ENCODE data around the gene DCUN1D1.

Gene DCUN1D1

GRCh38 chr3:182936239-182936917 lies 44.0 kb downstream of the DCUN1D1 start:
- no peak for DNase-seq (ENCODE audit: low read depth in 2 of 2)

- DNase-seq (ENCODE audit: low read depth in 2 of 2) = no peak
These were observed 44.5 kb downstream of the DCUN1D1 start for GRCh38 chr3:182935803-182936202.

GRCh38 chr3:182925944-182926337 lies 54.4 kb downstream of the DCUN1D1 start:
- DNase-seq (ENCODE audit: low read depth in 2 of 2) = no peak

- no peak for DNase-seq (ENCODE audit: low read depth in 2 of 2)
These were observed 54.9 kb downstream of the DCUN1D1 start for GRCh38 chr3:182925330-182925943.

GRCh38 chr3:182921665-182922355 lies 58.5 kb downstream of the DCUN1D1 start:
- no peak for DNase-seq (ENCODE audit: low read depth in 2 of 2)

- no peak for DNase-seq (ENCODE audit: low read depth in 2 of 2)
These were observed 59.7 kb downstream of the DCUN1D1 start for GRCh38 chr3:182920515-182921084.

- DNase-seq (ENCODE audit: low read depth in 2 of 2) = no peak
These were observed 60.4 kb downstream of the DCUN1D1 start for GRCh38 chr3:182919866-182920357.

- no peak for DNase-seq (ENCODE audit: low read depth in 2 of 2)
These were observed 63.2 kb downstream of the DCUN1D1 start for GRCh38 chr3:182917134-182917533.

- no peak for DNase-seq (ENCODE audit: low read depth in 2 of 2)
These were observed 66.0 kb downstream of the DCUN1D1 start for GRCh38 chr3:182914341-182914740.

GRCh38 chr3:182913889-182914288 lies 66.4 kb downstream of the DCUN1D1 start:
- DNase-seq (ENCODE audit: low read depth in 2 of 2) = no peak

GRCh38 chr3:182912474-182912873 lies 67.9 kb downstream of the DCUN1D1 start:
- DNase-seq (ENCODE audit: low read depth in 2 of 2) = no peak

- no peak for DNase-seq (ENCODE audit: low read depth in 2 of 2)
These were observed 68.6 kb downstream of the DCUN1D1 start for GRCh38 chr3:182911782-182912111.

- DNase-seq (ENCODE audit: low read depth in 2 of 2) = no peak
These were observed 69.2 kb downstream of the DCUN1D1 start for GRCh38 chr3:182910936-182911781.

- DNase-seq (ENCODE audit: low read depth in 2 of 2) = no peak
These were observed 70.9 kb downstream of the DCUN1D1 start for GRCh38 chr3:182909318-182910040.

GRCh38 chr3:182908471-182908870 lies 71.9 kb downstream of the DCUN1D1 start:
- no peak for DNase-seq (ENCODE audit: low read depth in 2 of 2)

- DNase-seq (ENCODE audit: low read depth in 2 of 2) = no peak
These were observed 74.3 kb downstream of the DCUN1D1 start for GRCh38 chr3:182906036-182906435.

- no peak for DNase-seq (ENCODE audit: low read depth in 2 of 2)
These were observed 74.7 kb downstream of the DCUN1D1 start for GRCh38 chr3:182905623-182906022.

- no peak for DNase-seq (ENCODE audit: low read depth in 2 of 2)
These were observed 76.2 kb downstream of the DCUN1D1 start for GRCh38 chr3:182904164-182904563.

GRCh38 chr3:182902236-182902635 lies 78.1 kb downstream of the DCUN1D1 start:
- no peak for DNase-seq (ENCODE audit: low read depth in 2 of 2)

GRCh38 chr3:182896553-182896952 lies 83.8 kb downstream of the DCUN1D1 start:
- no peak for DNase-seq (ENCODE audit: low read depth in 2 of 2)

- no peak for DNase-seq (ENCODE audit: low read depth in 2 of 2)
These were observed 84.7 kb downstream of the DCUN1D1 start for GRCh38 chr3:182895513-182896112.

Measured in stimulated activated CD4-positive, alpha-beta T cell treated with anti-CD3 and anti-CD28 coated beads, Interleukin-12 subunit alpha, Interleukin-12 subunit beta, amount 100 ng/mL, for 24 hours (primary cell).